Natural killer cell (primary cell): ENCODE data around the gene PPFIBP2. TPM values are rescaled to one million over a fixed set of nuclear protein-coding genes. Genes with fewer than 3 reads are reported as not detected.

Source experiments
- ATAC-seq, 3 donors: fragments of 150-1000 bp in 2 of 3; fragments of 200-7000 bp in 1 of 3; cut with Tn5 transposase; 1 replicate in 1 of 3; 2 replicates in 2 of 3; pipeline ENCODE4 v1.10.0; 2021; ENCODE audit warnings: mild to moderate bottlenecking in 2 of 3, moderate library complexity in 2 of 3
- DNase-seq, 2 donors: peaks; one replicate each; pipeline versions ENCODE4 v3.0.0 to v3.0.0-alpha.2; 2013 to 2021; ENCODE audit warnings: mixed read lengths in 1 of 2
- H3K27ac ChIP-seq: one replicate; pipeline ENCODE4 v1.5.1; 2013; ENCODE audit warnings: mild to moderate bottlenecking, low read length
- H3K27me3 ChIP-seq: one replicate; pipeline ENCODE4 v1.6.1; 2013; ENCODE audit warnings: low read length; ENCODE audit not compliant: control insufficient read depth, insufficient read depth
- H3K36me3 ChIP-seq: one replicate; pipeline ENCODE4 v1.6.1; 2013; ENCODE audit warnings: low read length; ENCODE audit not compliant: control insufficient read depth, insufficient read depth
- H3K4me1 ChIP-seq: one replicate; pipeline ENCODE4 v1.6.1; 2013; ENCODE audit warnings: low read length; ENCODE audit not compliant: control insufficient read depth, insufficient read depth
- H3K4me3 ChIP-seq: one replicate; pipeline ENCODE4 v1.5.1; 2013; ENCODE audit warnings: low read length
- H3K9me3 ChIP-seq: one replicate; pipeline ENCODE4 v1.6.1; 2013; ENCODE audit warnings: low read length; ENCODE audit not compliant: control insufficient read depth, insufficient read depth
- H3K27ac Mint-ChIP-seq, 2 donors: one replicate each; pipeline ENCODE4 v1.8.0; 2022; ENCODE audit warnings: mild to moderate bottlenecking in 2 of 2, mixed read lengths in 2 of 2, moderate library complexity in 1 of 2
- H3K27me3 Mint-ChIP-seq, 2 donors: one replicate each; pipeline ENCODE4 v1.8.0; 2022; ENCODE audit warnings: low read depth in 2 of 2, mixed read lengths in 2 of 2
- H3K36me3 Mint-ChIP-seq: one replicate; pipeline ENCODE4 v1.8.0; 2022; ENCODE audit warnings: mixed read lengths
- H3K4me1 Mint-ChIP-seq, 2 donors: one replicate each; pipeline ENCODE4 v1.8.0; 2022; ENCODE audit warnings: mixed read lengths in 2 of 2
- H3K4me3 Mint-ChIP-seq: one replicate; pipeline ENCODE4 v1.8.0; 2022; ENCODE audit warnings: mild to moderate bottlenecking, moderate library complexity, mixed read lengths
- H3K9me3 Mint-ChIP-seq, 2 donors: one replicate each; pipeline ENCODE4 v1.8.0; 2022; ENCODE audit warnings: mixed read lengths in 2 of 2
- WGBS: methylation state at CpG from one replicate; pipeline ENCODE4 v1.1.7; 2013; ENCODE audit warnings: missing lambda C conversion rate; ENCODE audit not compliant: insufficient coverage; 5-methylcytosine and 5-hydroxymethylcytosine counted together
- intact Hi-C: fragments of 100-400 bp; cut with micrococcal nuclease; formaldehyde crosslinking; loops from one replicate; pipeline ENCODE4 v1.14.2; 2022
- total RNA-seq, 4 donors: library from RNA; stranded (reverse); fragments of 120-200 nt in 1 of 4; gene quantifications; one replicate each; pipeline versions ENCODE4 v1.2.3 to v1.2.4, GENCODE V29; 2013 to 2022
- TF ChIP-seq, protein P1 (sequence below): fragments of 200-600 bp; IDR thresholded peaks from one replicate; pipeline ENCODE4 v1.8.0; 2022; ENCODE audit warnings: antibody characterized with exemption

PPFIBP2 gene
- total RNA-seq, 3 donors from 2014 or later (not counting 1 experiment from before 2014, with no cell fraction given), result 15.1 to 23.7 (median 23.1) TPM

GRCh38 chr11:7561562-7561961 lies 47.8 kb downstream of the PPFIBP2 start:
- WGBS, result 90% methylated on average over 2 of the region's 2 CpGs
- H3K36me3 Mint-ChIP-seq, result no peaks in the 10 kb centered on the region
- no peak overlapping the region for H3K27ac Mint-ChIP-seq
- no peaks in the 10 kb centered on the region for H3K9me3 Mint-ChIP-seq
- no peaks in the 10 kb centered on the region for H3K27me3 Mint-ChIP-seq
- TF ChIP-seq, protein P1, sequence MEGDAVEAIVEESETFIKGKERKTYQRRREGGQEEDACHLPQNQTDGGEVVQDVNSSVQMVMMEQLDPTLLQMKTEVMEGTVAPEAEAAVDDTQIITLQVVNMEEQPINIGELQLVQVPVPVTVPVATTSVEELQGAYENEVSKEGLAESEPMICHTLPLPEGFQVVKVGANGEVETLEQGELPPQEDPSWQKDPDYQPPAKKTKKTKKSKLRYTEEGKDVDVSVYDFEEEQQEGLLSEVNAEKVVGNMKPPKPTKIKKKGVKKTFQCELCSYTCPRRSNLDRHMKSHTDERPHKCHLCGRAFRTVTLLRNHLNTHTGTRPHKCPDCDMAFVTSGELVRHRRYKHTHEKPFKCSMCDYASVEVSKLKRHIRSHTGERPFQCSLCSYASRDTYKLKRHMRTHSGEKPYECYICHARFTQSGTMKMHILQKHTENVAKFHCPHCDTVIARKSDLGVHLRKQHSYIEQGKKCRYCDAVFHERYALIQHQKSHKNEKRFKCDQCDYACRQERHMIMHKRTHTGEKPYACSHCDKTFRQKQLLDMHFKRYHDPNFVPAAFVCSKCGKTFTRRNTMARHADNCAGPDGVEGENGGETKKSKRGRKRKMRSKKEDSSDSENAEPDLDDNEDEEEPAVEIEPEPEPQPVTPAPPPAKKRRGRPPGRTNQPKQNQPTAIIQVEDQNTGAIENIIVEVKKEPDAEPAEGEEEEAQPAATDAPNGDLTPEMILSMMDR, result no peak
- ATAC-seq (no peak), DNase-seq (no peak)
- Histone ChIP-seq H3K4me3 (no peak overlapping the region), H3K36me3 (peaks cover 2% of the 10 kb centered on the region), H3K27me3 (no peaks in the 10 kb centered on the region), H3K9me3 (no peaks in the 10 kb centered on the region), H3K27ac (no peak overlapping the region), H3K4me1 (no peaks in the 10 kb centered on the region)
- H3K4me1 Mint-ChIP-seq, result peaks cover 0 to 6% of the 10 kb centered on the region in 2 donors
- no peak overlapping the region for H3K4me3 Mint-ChIP-seq
- intact Hi-C loops, result no loop called here

DNA sequence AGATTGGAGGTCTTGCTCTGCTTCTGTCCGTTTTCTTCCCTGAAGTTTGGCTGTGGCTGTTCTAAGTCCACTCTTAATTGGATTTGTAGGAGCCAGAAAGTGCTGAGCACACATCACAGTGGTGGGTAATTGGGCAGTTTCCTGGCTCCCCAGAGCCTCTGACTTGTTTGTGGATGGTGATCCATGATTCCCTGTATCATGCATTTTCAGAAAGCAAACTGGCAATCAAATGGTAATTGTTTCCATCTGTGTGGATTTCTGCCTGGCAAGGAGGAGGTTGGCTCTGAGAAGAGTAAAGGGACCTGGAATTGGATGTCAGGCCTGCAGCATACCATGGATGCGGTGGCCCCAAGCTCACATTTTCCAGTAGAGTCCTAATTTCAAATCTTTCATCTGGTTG lies 49.5 kb downstream of the PPFIBP2 start:
- DNase-seq (no peak), ATAC-seq (no peak)
- WGBS, result 98% methylated on average over 2 of the region's 2 CpGs
- Mint-ChIP-seq H3K4me1 (peaks cover 0 to 6% of the 10 kb centered on the region in 2 donors), H3K36me3 (no peaks in the 10 kb centered on the region), H3K9me3 (no peaks in the 10 kb centered on the region), H3K27ac (no peak overlapping the region), H3K27me3 (no peaks in the 10 kb centered on the region), H3K4me3 (no peak overlapping the region)
- TF ChIP-seq, protein P1, result no peak
- H3K27ac ChIP-seq, result no peak overlapping the region
- no peak overlapping the region for H3K4me3 ChIP-seq
- intact Hi-C loops, result no loop called here
- H3K9me3 ChIP-seq, result no peaks in the 10 kb centered on the region
- H3K36me3 ChIP-seq, result peaks cover 5% of the 10 kb centered on the region
- H3K4me1 ChIP-seq, result no peaks in the 10 kb centered on the region
- H3K27me3 ChIP-seq, result no peaks in the 10 kb centered on the region

DNA sequence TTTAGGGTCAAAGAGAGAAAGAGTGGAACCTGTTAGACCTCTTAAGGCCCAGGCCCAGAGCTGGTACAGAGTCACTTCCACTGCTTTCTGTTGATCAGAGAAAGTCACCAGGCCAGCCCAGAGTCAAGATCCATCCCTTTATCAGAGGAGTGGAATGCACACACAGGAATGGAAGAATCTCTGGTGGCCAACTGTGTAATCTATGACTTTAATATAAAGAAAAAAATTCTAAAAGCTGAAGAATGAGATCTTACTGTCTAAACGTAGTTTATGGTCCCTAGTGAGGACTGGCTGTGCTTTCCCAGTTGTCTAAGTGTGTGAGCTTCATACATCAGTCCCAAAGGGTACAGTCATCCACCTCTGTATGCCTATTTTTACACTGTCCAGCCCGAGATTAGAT lies 51.0 kb downstream of the PPFIBP2 start:
- 77% methylated on average over 2 of the region's 2 CpGs for WGBS
- TF ChIP-seq, protein P1, result no peak
- Histone ChIP-seq H3K4me3 (no peak overlapping the region), H3K4me1 (no peaks in the 10 kb centered on the region), H3K36me3 (peaks cover 5% of the 10 kb centered on the region), H3K27ac (no peak overlapping the region), H3K27me3 (no peaks in the 10 kb centered on the region), H3K9me3 (no peaks in the 10 kb centered on the region)
- DNase-seq (no peak), ATAC-seq (no peak)
- H3K36me3 Mint-ChIP-seq, result no peaks in the 10 kb centered on the region
- no peaks in the 10 kb centered on the region for H3K27me3 Mint-ChIP-seq
- no peaks in the 10 kb centered on the region for H3K9me3 Mint-ChIP-seq
- H3K4me1 Mint-ChIP-seq, result no peaks in the 10 kb centered on the region
- H3K27ac Mint-ChIP-seq, result no peak overlapping the region
- intact Hi-C loops, result no loop called here
- H3K4me3 Mint-ChIP-seq, result no peak overlapping the region

GRCh38 chr11:7567311-7567710 lies 53.5 kb downstream of the PPFIBP2 start:
- TF ChIP-seq, protein P1, result no peak
- H3K36me3 ChIP-seq, result peaks cover 5% of the 10 kb centered on the region
- H3K36me3 Mint-ChIP-seq, result no peaks in the 10 kb centered on the region
- no peaks in the 10 kb centered on the region for H3K9me3 Mint-ChIP-seq
- H3K4me1 Mint-ChIP-seq, result peaks cover 0 to 4% of the 10 kb centered on the region in 2 donors
- no peaks in the 10 kb centered on the region for H3K27me3 Mint-ChIP-seq
- H3K4me1 ChIP-seq, result no peaks in the 10 kb centered on the region
- H3K9me3 ChIP-seq, result no peaks in the 10 kb centered on the region
- WGBS, result 88% methylated on average over 1 of the region's 1 CpG
- H3K27ac ChIP-seq, result no peak overlapping the region
- DNase-seq (no peak), ATAC-seq (no peak)
- no peak overlapping the region for H3K4me3 Mint-ChIP-seq
- H3K27me3 ChIP-seq, result no peaks in the 10 kb centered on the region
- intact Hi-C loops, result no loop called here
- no peak overlapping the region for H3K27ac Mint-ChIP-seq
- H3K4me3 ChIP-seq, result no peak overlapping the region
